ENCODE measurements around the gene ASXL1.

The ASXL1 gene

GRCh38 chr20:32470025-32470861, 112.1 kb downstream of the ASXL1 start:
- peaks cover 68% of the 10 kb centered on the region for H3K4me1 ChIP-seq (ENCODE audit: control insufficient read depth, insufficient read depth, low read length, poor library complexity, severe bottlenecking)
- no peaks in the 10 kb centered on the region for H3K9me3 ChIP-seq (ENCODE audit: control insufficient read depth, low read length)
- no peak overlapping the region for H3K4me3 ChIP-seq (ENCODE audit: extremely low read depth, insufficient read depth, low read length, poor library complexity, severe bottlenecking)
- H3K36me3 ChIP-seq (ENCODE audit: control insufficient read depth, insufficient read depth, low read length), result peaks cover 80% of the 10 kb centered on the region
- peak overlapping the region; percentile 92 for H3K27ac ChIP-seq (ENCODE audit: low read depth, low read length, severe bottlenecking)
- 62 to 70% methylated on average over 23 to 26 of the region's 27 CpGs for WGBS, 2 experiments (ENCODE audit: insufficient coverage in 2 of 2)

GRCh38 chr20:32470940-32471339, 112.8 kb downstream of the ASXL1 start:
- H3K27ac ChIP-seq (ENCODE audit: low read depth, low read length, severe bottlenecking), result peak overlapping the region; percentile 92

GRCh38 chr20:32472581-32473207, 114.6 kb downstream of the ASXL1 start:
- no peak overlapping the region for H3K27ac ChIP-seq (ENCODE audit: low read depth, low read length, severe bottlenecking)
- no peaks in the 10 kb centered on the region for H3K9me3 ChIP-seq (ENCODE audit: control insufficient read depth, low read length)
- H3K4me3 ChIP-seq (ENCODE audit: extremely low read depth, insufficient read depth, low read length, poor library complexity, severe bottlenecking), result no peak overlapping the region
- H3K36me3 ChIP-seq (ENCODE audit: control insufficient read depth, insufficient read depth, low read length), result peaks cover 61% of the 10 kb centered on the region
- 92 to 97% methylated on average over 4 to 5 of the region's 6 CpGs for WGBS, 2 experiments (ENCODE audit: insufficient coverage in 2 of 2)
- peaks cover 74% of the 10 kb centered on the region for H3K4me1 ChIP-seq (ENCODE audit: control insufficient read depth, insufficient read depth, low read length, poor library complexity, severe bottlenecking)

More at GRCh38 chr20:32470940-32471339, 112.8 kb downstream of the ASXL1 start:
- Histone ChIP-seq H3K4me3 (ENCODE audit: extremely low read depth, insufficient read depth, low read length, poor library complexity, severe bottlenecking) (no peak overlapping the region), H3K4me1 (ENCODE audit: control insufficient read depth, insufficient read depth, low read length, poor library complexity, severe bottlenecking) (peaks cover 68% of the 10 kb centered on the region), H3K9me3 (ENCODE audit: control insufficient read depth, low read length) (no peaks in the 10 kb centered on the region), H3K36me3 (ENCODE audit: control insufficient read depth, insufficient read depth, low read length) (peaks cover 73% of the 10 kb centered on the region)
- 90 to 92% methylated on average over 9 of the region's 9 CpGs for WGBS, 2 experiments (ENCODE audit: insufficient coverage in 2 of 2)

- Histone ChIP-seq H3K4me3 (ENCODE audit: extremely low read depth, insufficient read depth, low read length, poor library complexity, severe bottlenecking) (no peak overlapping the region), H3K36me3 (ENCODE audit: control insufficient read depth, insufficient read depth, low read length) (peaks cover 55% of the 10 kb centered on the region), H3K27ac (ENCODE audit: low read depth, low read length, severe bottlenecking) (peak overlapping the region; percentile 13), H3K9me3 (ENCODE audit: control insufficient read depth, low read length) (no peaks in the 10 kb centered on the region), H3K4me1 (ENCODE audit: control insufficient read depth, insufficient read depth, low read length, poor library complexity, severe bottlenecking) (peaks cover 73% of the 10 kb centered on the region)
- 85 to 91% methylated on average over 23 to 26 of the region's 29 CpGs for WGBS, 2 experiments (ENCODE audit: insufficient coverage in 2 of 2)
Measured at GRCh38 chr20:32473231-32474008, 115.3 kb downstream of the ASXL1 start.

- no peak overlapping the region for H3K4me3 ChIP-seq (ENCODE audit: extremely low read depth, insufficient read depth, low read length, poor library complexity, severe bottlenecking)
- H3K36me3 ChIP-seq (ENCODE audit: control insufficient read depth, insufficient read depth, low read length), result peaks cover 48% of the 10 kb centered on the region
- peaks cover 69% of the 10 kb centered on the region for H3K4me1 ChIP-seq (ENCODE audit: control insufficient read depth, insufficient read depth, low read length, poor library complexity, severe bottlenecking)
- 92% methylated on average over 16 to 17 of the region's 18 CpGs for WGBS, 2 experiments (ENCODE audit: insufficient coverage in 2 of 2)
- H3K9me3 ChIP-seq (ENCODE audit: control insufficient read depth, low read length), result no peaks in the 10 kb centered on the region
- H3K27ac ChIP-seq (ENCODE audit: low read depth, low read length, severe bottlenecking), result peak overlapping the region; percentile 97
Measured at GRCh38 chr20:32474009-32474716, 116.0 kb downstream of the ASXL1 start.

GRCh38 chr20:32474717-32474966, 116.5 kb downstream of the ASXL1 start:
- Histone ChIP-seq H3K9me3 (ENCODE audit: control insufficient read depth, low read length) (no peaks in the 10 kb centered on the region), H3K27ac (ENCODE audit: low read depth, low read length, severe bottlenecking) (peak overlapping the region; percentile 97), H3K36me3 (ENCODE audit: control insufficient read depth, insufficient read depth, low read length) (peaks cover 44% of the 10 kb centered on the region), H3K4me3 (ENCODE audit: extremely low read depth, insufficient read depth, low read length, poor library complexity, severe bottlenecking) (peak overlapping the region; percentile 19), H3K4me1 (ENCODE audit: control insufficient read depth, insufficient read depth, low read length, poor library complexity, severe bottlenecking) (peaks cover 65% of the 10 kb centered on the region)
- WGBS, 2 experiments (ENCODE audit: insufficient coverage in 2 of 2), result 64 to 69% methylated on average over 3 to 8 of the region's 8 CpGs

GRCh38 chr20:32474967-32475811, 117.1 kb downstream of the ASXL1 start:
- WGBS, 2 experiments (ENCODE audit: insufficient coverage in 2 of 2), result 21 to 48% methylated on average over 14 to 16 of the region's 28 CpGs
- Histone ChIP-seq H3K27ac (ENCODE audit: low read depth, low read length, severe bottlenecking) (peak overlapping the region; percentile 97), H3K36me3 (ENCODE audit: control insufficient read depth, insufficient read depth, low read length) (peaks cover 47% of the 10 kb centered on the region), H3K4me1 (ENCODE audit: control insufficient read depth, insufficient read depth, low read length, poor library complexity, severe bottlenecking) (peaks cover 68% of the 10 kb centered on the region), H3K9me3 (ENCODE audit: control insufficient read depth, low read length) (no peaks in the 10 kb centered on the region), H3K4me3 (ENCODE audit: extremely low read depth, insufficient read depth, low read length, poor library complexity, severe bottlenecking) (peak overlapping the region; percentile 19)

- Histone ChIP-seq H3K4me3 (ENCODE audit: extremely low read depth, insufficient read depth, low read length, poor library complexity, severe bottlenecking) (no peak overlapping the region), H3K9me3 (ENCODE audit: control insufficient read depth, low read length) (no peaks in the 10 kb centered on the region), H3K36me3 (ENCODE audit: control insufficient read depth, insufficient read depth, low read length) (peaks cover 30% of the 10 kb centered on the region), H3K4me1 (ENCODE audit: control insufficient read depth, insufficient read depth, low read length, poor library complexity, severe bottlenecking) (peaks cover 68% of the 10 kb centered on the region), H3K27ac (ENCODE audit: low read depth, low read length, severe bottlenecking) (peak overlapping the region; percentile 97)
- WGBS, 2 experiments (ENCODE audit: insufficient coverage in 2 of 2), result 84 to 89% methylated on average over 19 to 22 of the region's 22 CpGs
Measured at GRCh38 chr20:32476684-32477593, 118.8 kb downstream of the ASXL1 start.
